Loucy (cell line): ENCODE results near the gene MYO18A.

Source experiments
- CTCF ChIP-seq: fragments of 200-600 bp; sonication (generic); conservative IDR thresholded peaks from 2 replicates; pipeline ENCODE4 v1.5.1; 2014; ENCODE audit warnings: mild to moderate bottlenecking, antibody characterized with exemption, low read length
- EZH2phosphoT487 ChIP-seq: fragments of 200-600 bp; IDR thresholded peaks from 2 replicates; pipeline ENCODE4 v1.6.1; 2018; ENCODE audit warnings: antibody characterized with exemption, mild to moderate bottlenecking, moderate library complexity, borderline replicate concordance

GRCh38 chr17:29155227-29155965 lies 24.8 kb downstream of the MYO18A start:
- TF ChIP-seq EZH2phosphoT487 = no peak
- TF ChIP-seq CTCF = no peak
